Measurements from ENCODE around the gene DDI2.

Gene DDI2

GRCh38 chr1:15682936-15683341 is 65.7 kb downstream of the DDI2 start:
- no peak for TF ChIP-seq POLR2AphosphoS5 (IDR thresholded peaks at IDR 0.05; ENCODE audit: borderline replicate concordance, low read depth, low read length)
- no peak for TF ChIP-seq FOXP2 (optimal IDR thresholded peaks at IDR 0.05; ENCODE audit: control extremely low read depth, extremely low read length, insufficient read depth)
- no peak for TF ChIP-seq EZH2 (IDR thresholded peaks at IDR 0.05)
- Histone ChIP-seq H3K27ac (no peak overlapping the region), H3K9ac (ENCODE audit: insufficient read length) (no peak overlapping the region), H3K4me3 (no peak overlapping the region), H3K36me3 (ENCODE audit: insufficient read depth, low read length) (no peaks in the 10 kb centered on the region), H3K9me3 (ENCODE audit: low read depth, low read length) (no peaks in the 10 kb centered on the region)
- DNase-seq (ENCODE audit: low read depth, low spot score) = no peak

- TF ChIP-seq EZH2 (IDR thresholded peaks at IDR 0.05) (no peak), POLR2AphosphoS5 (IDR thresholded peaks at IDR 0.05; ENCODE audit: borderline replicate concordance, low read depth, low read length) (no peak), FOXP2 (optimal IDR thresholded peaks at IDR 0.05; ENCODE audit: control extremely low read depth, extremely low read length, insufficient read depth) (no peak)
- Histone ChIP-seq H3K9ac (ENCODE audit: insufficient read length) (peak overlapping the region; percentile 99), H3K4me3 (peak overlapping the region; percentile 92), H3K36me3 (ENCODE audit: insufficient read depth, low read length) (no peaks in the 10 kb centered on the region), H3K9me3 (ENCODE audit: low read depth, low read length) (no peaks in the 10 kb centered on the region), H3K27ac (peak overlapping the region; percentile 91)
- DNase-seq (ENCODE audit: low read depth, low spot score) = no peak
Observed at GRCh38 chr1:15683345-15684039, 66.2 kb downstream of the DDI2 start.

GRCh38 chr1:15684042-15684461 is 66.8 kb downstream of the DDI2 start, which contains the start of gene PLEKHM2:
TSS of gene PLEKHM2 (plus strand) at chr1:15684320. CDS start at chr1:15684559, 239 bp downstream.
- Histone ChIP-seq H3K27ac (peak within 1 kb of the TSS; percentile 91), H3K4me3 (peak within 1 kb of the TSS; percentile 92), H3K36me3 (ENCODE audit: insufficient read depth, low read length) (no peaks in the 10 kb centered on the region), H3K9me3 (ENCODE audit: low read depth, low read length) (no peaks in the 10 kb centered on the region), H3K9ac (ENCODE audit: insufficient read length) (peak within 1 kb of the TSS; percentile 99)
- peak; percentile 29; the same call in 1 of the 2 replicates for TF ChIP-seq POLR2AphosphoS5 (IDR thresholded peaks at IDR 0.05; ENCODE audit: borderline replicate concordance, low read depth, low read length)
- TF ChIP-seq EZH2 (IDR thresholded peaks at IDR 0.05) = no peak
- TF ChIP-seq FOXP2 (optimal IDR thresholded peaks at IDR 0.05; ENCODE audit: control extremely low read depth, extremely low read length, insufficient read depth) = no peak
- DNase-seq (ENCODE audit: low read depth, low spot score) = no peak

- Histone ChIP-seq H3K27ac (0 out of 2 replicates have a peak overlapping the region, but pooled peaks have one; percentile 1), H3K9me3 (ENCODE audit: low read depth, low read length) (no peaks in the 10 kb centered on the region), H3K36me3 (ENCODE audit: insufficient read depth, low read length) (no peaks in the 10 kb centered on the region), H3K9ac (ENCODE audit: insufficient read length) (peak overlapping the region; percentile 77), H3K4me3 (peak overlapping the region; percentile 82)
- no peak for DNase-seq (ENCODE audit: low read depth, low spot score)
- TF ChIP-seq POLR2AphosphoS5 (IDR thresholded peaks at IDR 0.05; ENCODE audit: borderline replicate concordance, low read depth, low read length) (no peak), EZH2 (IDR thresholded peaks at IDR 0.05) (no peak), FOXP2 (optimal IDR thresholded peaks at IDR 0.05; ENCODE audit: control extremely low read depth, extremely low read length, insufficient read depth) (no peak)
Observed at GRCh38 chr1:15684468-15685291, 67.4 kb downstream of the DDI2 start.

DNA sequence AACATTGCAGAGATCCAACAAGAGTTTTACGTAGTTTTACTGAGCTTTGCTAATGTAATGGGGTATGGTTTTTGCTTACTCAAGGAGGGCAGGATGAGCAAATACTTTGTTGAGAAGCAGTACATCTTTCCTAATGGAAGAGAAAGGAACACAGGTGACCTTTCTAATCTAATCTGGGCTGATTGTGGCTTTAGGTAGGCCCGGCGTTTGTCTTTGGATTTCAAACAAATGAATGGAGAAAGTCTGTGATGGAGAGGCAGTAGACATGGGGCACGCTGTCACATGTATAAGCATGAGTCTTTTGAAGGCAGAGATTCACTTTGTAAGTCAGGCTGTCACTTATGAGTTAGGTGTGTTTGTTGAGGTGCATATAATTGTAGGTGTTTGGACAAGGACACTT is 68.6 kb downstream of the DDI2 start:
- TF ChIP-seq FOXP2 (optimal IDR thresholded peaks at IDR 0.05; ENCODE audit: control extremely low read depth, extremely low read length, insufficient read depth) (no peak), EZH2 (IDR thresholded peaks at IDR 0.05) (no peak), POLR2AphosphoS5 (IDR thresholded peaks at IDR 0.05; ENCODE audit: borderline replicate concordance, low read depth, low read length) (no peak)
- no peak for DNase-seq (ENCODE audit: low read depth, low spot score)
- Histone ChIP-seq H3K9ac (ENCODE audit: insufficient read length) (peak overlapping the region; percentile 6), H3K4me3 (peak overlapping the region; percentile 82), H3K27ac (no peak overlapping the region), H3K36me3 (ENCODE audit: insufficient read depth, low read length) (no peaks in the 10 kb centered on the region), H3K9me3 (ENCODE audit: low read depth, low read length) (no peaks in the 10 kb centered on the region)

- TF ChIP-seq POLR2AphosphoS5 (IDR thresholded peaks at IDR 0.05; ENCODE audit: borderline replicate concordance, low read depth, low read length) = no peak
- H3K4me3 ChIP-seq = no peak overlapping the region
- no peak for DNase-seq (ENCODE audit: low read depth, low spot score)
- no peak overlapping the region for H3K9ac ChIP-seq (ENCODE audit: insufficient read length)
- no peaks in the 10 kb centered on the region for H3K9me3 ChIP-seq (ENCODE audit: low read depth, low read length)
- no peaks in the 10 kb centered on the region for H3K36me3 ChIP-seq (ENCODE audit: insufficient read depth, low read length)
- H3K27ac ChIP-seq = no peak overlapping the region
Observed at GRCh38 chr1:15687446-15687845, 70.2 kb downstream of the DDI2 start.

- TF ChIP-seq EZH2 (IDR thresholded peaks at IDR 0.05) (no peak), POLR2AphosphoS5 (IDR thresholded peaks at IDR 0.05; ENCODE audit: borderline replicate concordance, low read depth, low read length) (no peak), FOXP2 (optimal IDR thresholded peaks at IDR 0.05; ENCODE audit: control extremely low read depth, extremely low read length, insufficient read depth) (no peak)
- Histone ChIP-seq H3K9me3 (ENCODE audit: low read depth, low read length) (no peaks in the 10 kb centered on the region), H3K4me3 (no peak overlapping the region), H3K27ac (no peak overlapping the region), H3K9ac (ENCODE audit: insufficient read length) (no peak overlapping the region), H3K36me3 (ENCODE audit: insufficient read depth, low read length) (no peaks in the 10 kb centered on the region)
- DNase-seq (ENCODE audit: low read depth, low spot score) = no peak
Observed at GRCh38 chr1:15690317-15690716, 73.1 kb downstream of the DDI2 start.

DNA sequence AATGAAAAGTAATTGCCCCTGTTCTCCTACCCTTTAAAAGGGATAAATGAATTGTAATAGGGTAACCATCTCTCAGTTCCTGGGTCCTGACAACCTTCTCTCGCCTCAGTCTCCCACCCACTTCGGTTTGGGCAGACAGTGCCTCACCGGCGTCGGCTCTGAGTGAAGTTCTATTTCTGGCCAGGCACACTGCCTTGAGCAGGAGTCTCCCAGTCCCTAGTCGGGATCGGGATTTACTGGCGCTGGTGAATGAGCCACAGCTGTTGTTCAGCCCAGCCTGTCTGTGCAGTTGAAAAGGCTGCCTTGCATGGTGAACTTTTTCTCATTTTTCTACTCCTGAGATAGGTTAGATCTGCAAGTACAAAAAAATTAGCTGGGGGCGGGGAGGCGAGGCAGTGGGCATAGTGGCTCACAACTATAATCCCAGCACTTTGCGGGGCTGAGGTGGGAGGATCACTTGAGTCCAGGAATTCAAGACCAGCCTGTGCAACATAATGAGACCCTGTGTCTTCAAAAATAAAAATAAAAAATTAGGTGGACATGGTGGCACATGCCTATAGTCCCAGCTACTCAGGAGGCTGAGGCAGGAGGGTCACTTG is 74.3 kb downstream of the DDI2 start:
- H3K9ac ChIP-seq (ENCODE audit: insufficient read length) = no peak overlapping the region

More for the DNA sequence above, 74.3 kb downstream of the DDI2 start:
- DNase-seq (ENCODE audit: low read depth, low spot score) = no peak
- TF ChIP-seq EZH2 (IDR thresholded peaks at IDR 0.05) (no peak), FOXP2 (optimal IDR thresholded peaks at IDR 0.05; ENCODE audit: control extremely low read depth, extremely low read length, insufficient read depth) (no peak), POLR2AphosphoS5 (IDR thresholded peaks at IDR 0.05; ENCODE audit: borderline replicate concordance, low read depth, low read length) (no peak)
- H3K27ac ChIP-seq = no peak overlapping the region
- H3K36me3 ChIP-seq (ENCODE audit: insufficient read depth, low read length) = no peaks in the 10 kb centered on the region
- H3K9me3 ChIP-seq (ENCODE audit: low read depth, low read length) = no peaks in the 10 kb centered on the region
- no peak overlapping the region for H3K4me3 ChIP-seq

All from SK-N-MC (cell line).